GM19468 (cell line): ENCODE measurements around the gene HAT1.
A peak's percentile ranks its signal among the peaks of the same experiment; 100 is the strongest.
"Not testable (repeated sequence)": the region's sequence is repeated elsewhere in the genome, so short reads cannot be mapped to it uniquely, and the experiment has no call there.

Source experiments
- ATAC-seq: cut with Tn5 transposase; IDR thresholded peaks from one replicate; pipeline ENCODE4 v1.9.1; 2021; ENCODE audit warnings: mild to moderate bottlenecking, moderate library complexity, moderate number of reproducible peaks; ENCODE audit not compliant: unreplicated experiment; ENCODE audit errors: extremely low read depth

Gene HAT1

GRCh38 chr2:171966688-171967087, 44.4 kb downstream of the HAT1 start:
- ATAC-seq: no peak

DNA sequence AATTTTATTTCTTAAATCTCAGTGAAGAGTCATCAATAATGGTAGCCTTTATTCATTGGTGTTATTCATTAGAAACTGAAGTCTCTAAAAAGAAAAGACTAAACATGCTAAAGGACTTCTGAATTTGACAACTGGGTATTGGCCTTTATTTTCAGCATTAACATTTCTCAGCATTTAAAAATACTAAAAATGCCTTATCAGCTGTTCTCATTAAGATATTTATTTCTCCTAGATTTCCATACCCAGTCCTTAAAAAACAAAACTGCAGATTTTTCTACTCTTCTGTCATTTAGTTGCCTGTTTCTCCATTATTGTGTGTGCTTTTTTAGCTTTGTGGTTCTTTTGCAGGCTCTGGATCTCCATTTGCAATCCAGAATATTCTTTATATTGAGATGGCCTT, 46.2 kb downstream of the HAT1 start:
- no peak for ATAC-seq

- ATAC-seq: no peak
Measured at GRCh38 chr2:171972329-171972982, 50.2 kb downstream of the HAT1 start.

GRCh38 chr2:171979103-171979502, 56.8 kb downstream of the HAT1 start:
- ATAC-seq: no peak

DNA sequence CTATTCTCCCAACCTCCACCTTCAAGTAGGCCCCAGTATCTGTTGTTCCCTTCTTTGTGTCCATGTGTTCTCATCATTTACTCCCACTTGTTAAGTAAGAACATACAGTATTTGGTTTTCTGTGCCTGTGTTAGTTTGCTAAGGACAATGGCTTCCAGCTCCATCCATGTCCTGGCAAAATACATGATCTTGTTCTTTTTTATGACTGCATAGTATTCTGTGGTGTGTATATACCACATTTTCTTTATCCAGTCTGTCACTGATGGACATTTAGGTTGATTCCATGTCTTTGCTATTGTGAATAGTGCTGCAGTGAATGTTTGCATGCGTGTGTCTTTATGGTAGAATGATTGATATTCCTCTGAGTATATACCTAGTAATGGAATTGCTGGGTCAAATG, 61.7 kb downstream of the HAT1 start:
- not testable (repeated sequence) for ATAC-seq

GRCh38 chr2:171985076-171985475, 62.8 kb downstream of the HAT1 start:
- no peak for ATAC-seq

DNA sequence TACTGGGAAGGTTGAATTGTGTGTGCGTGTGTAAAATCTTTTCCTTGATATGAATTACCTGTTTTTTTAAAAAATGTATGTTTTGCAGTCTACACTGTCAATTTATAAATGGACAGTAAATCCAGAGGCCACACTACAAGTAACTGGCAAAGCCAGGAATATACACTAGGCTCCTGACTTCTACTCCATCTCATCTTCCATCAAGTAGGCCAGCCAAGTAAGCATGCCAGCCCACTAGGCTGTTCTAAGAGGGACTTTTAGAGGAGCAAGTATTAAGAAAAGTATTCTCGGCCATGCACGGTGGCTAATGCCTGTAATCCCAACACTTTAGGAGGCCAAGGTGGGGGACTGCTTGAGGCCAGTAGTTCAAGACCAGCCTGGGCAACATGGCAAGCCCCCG, 64.5 kb downstream of the HAT1 start:
- no peak for ATAC-seq

DNA sequence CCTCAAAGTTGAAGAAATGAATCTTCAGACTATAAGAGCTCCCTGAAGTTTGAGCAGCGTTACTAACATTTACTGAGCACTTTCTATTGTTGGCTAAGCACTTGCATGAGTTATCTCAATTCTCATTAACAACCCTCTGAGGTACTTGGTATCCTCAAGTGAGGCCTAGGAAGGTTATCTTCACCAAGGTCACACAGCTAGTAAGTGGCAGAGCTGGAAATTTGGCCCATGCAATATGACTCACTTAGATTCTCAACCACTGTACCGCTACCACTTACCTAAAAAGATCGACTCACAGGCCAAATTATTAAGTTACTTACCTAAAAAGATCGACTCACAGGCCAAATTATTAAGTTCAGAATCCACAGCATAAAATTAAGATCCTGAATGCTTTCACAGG, 68.8 kb downstream of the HAT1 start:
- ATAC-seq: no peak

GRCh38 chr2:171995586-171995985, 73.3 kb downstream of the HAT1 start:
- ATAC-seq: no peak

DNA sequence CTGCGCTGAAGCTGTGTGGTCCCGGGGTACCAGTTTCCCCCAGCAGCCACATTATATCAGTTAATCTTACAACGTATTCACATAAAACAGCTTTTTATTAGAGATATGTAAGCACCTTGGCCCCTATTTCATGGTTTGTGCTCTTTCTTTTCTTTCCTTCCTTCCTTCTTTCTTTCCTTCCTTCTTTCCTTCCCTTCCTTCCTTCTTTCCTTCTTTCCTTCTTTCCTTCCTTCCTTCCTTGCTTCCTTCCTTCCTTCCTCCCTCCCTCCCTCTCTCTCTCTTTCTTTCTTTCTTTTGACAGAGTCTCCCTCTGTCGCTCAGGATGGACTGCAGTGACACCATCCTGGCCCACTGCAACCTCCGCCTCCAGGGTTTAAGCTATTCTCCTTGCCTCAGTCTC, 73.8 kb downstream of the HAT1 start:
- no peak for ATAC-seq

- ATAC-seq: not testable (repeated sequence)
Measured at GRCh38 chr2:171997031-171997430, 74.8 kb downstream of the HAT1 start.

DNA sequence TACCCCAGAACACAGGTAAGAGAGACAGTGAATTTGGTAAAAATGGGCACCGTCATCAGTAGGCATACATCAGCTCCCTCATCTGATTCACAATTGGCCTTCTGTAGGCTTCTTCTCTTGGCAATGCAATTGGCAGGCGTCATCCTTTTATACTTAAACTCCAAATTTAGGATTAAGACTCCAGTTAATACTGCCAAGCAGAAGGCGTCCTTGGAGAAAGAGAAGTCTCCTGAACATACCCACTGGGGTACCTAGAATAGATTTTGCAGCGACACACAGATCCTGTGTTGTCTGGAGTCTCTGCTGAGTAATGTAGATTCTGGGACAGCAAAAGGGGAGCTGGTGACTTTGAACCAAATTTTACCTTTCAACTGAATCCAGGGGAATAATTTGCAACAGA, 76.9 kb downstream of the HAT1 start:
- no peak for ATAC-seq

DNA sequence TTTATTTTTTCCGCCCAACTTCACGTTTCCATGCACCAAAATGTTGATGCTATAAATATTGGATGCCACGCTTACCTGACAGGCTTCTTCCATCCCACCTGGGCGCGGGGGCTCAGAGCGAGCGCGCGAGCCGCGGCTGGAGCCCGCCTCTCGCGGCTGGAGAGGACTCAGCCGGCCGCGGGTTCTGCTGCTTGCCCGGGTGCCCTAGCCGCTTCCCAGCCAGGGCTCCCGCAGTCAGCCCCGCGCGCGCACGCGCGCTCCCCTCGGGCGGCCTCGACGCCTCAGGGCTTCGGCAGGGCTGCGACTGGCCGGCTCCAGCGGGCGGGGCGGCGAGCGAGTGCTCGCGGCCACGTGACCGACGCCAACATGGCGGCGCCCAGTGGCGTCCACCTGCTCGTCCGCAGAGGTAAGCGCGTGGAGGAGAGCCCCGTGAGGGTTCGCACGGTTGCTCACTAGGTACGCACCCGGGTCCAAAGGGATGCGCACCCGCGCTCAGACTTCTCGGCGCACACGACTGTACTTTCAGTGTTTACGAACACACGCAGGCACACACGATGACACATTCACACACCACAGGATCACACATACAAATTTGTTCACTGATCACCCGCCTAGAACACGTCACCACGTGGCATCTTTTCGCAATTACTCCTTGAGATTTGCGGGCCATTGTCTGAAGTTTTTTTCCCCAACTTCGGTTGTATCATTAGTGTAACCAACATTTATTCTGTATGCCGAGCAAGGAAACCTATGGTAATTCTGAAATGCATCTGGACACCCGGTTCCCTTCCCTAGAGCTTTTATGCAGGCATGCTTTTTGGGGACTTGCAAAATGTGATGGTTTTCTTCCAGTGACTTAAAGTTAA, 77.6 kb downstream of the HAT1 start, which contains the start of gene METAP1D:
Gene METAP1D (plus strand): TSS at position 350 of the 866 bp plus-strand sequence. CDS start 17 bp downstream, at position 367.
- peak; percentile 93 for ATAC-seq

- ATAC-seq: no peak
Measured at GRCh38 chr2:172000696-172001361, 78.6 kb downstream of the HAT1 start.

- ATAC-seq: no peak
Measured at GRCh38 chr2:172007372-172007771, 85.1 kb downstream of the HAT1 start.

- no peak for ATAC-seq
Measured at GRCh38 chr2:172009823-172010222, 87.6 kb downstream of the HAT1 start.

- no peak for ATAC-seq
Measured at GRCh38 chr2:172011812-172012575, 89.7 kb downstream of the HAT1 start.

DNA sequence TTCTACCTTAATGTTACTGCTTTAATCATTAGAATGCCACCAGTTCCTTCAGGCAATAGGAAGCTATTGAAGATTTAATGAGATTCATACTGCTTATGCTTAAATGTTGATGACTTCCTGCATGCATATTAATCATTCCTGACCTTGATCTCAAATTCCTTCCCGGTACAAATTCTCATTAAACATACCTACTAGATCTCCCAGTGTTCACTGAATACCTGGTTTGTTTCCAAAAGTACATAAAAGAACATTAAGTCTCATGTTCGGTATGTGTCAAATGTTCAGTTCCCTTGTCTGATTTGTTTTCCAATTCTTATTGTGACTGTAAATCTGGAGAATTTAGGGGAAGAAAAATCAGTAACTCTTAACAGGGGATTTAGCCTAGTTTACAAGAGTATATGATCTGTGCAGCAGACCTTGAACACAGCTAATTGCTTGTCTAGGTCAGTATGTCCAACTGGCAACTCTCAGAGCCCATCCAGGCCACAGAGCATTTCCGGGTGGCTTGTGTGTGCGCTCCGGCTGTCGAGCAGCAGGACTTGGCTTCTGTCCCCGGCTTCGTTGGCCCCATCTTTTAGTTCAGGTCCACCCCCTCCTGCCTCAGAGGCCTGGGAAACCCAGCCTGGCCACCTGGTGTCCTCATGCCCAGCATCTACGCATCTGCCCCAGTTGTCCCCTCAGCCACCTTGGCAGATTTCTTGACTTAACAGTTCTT, 90.6 kb downstream of the HAT1 start:
- ATAC-seq: no peak

DNA sequence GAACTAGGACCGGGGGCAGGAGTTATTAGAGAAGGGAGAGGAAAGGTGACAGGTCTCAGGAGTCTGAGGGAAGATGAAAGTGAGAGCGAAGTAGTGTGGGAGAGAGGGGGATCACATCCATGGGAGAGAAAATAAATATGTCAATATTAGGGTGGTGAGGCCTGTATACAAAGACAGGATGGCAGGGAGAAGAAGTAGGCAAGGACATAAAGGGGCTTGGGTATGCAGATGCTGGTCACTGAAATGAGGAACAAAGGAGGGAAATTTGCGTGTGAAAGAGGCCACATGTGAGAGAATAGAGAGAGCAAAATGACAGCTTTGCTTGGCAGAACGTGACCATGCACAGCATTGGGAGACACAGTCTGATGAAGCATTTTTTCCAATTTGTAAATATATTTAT, 91.1 kb downstream of the HAT1 start:
- ATAC-seq: peak; percentile 72
